HUES48 (cell line): ENCODE measurements around the gene ZBED2.

Experiments
- H3K27ac ChIP-seq: one replicate; pipeline ENCODE4 v1.7.0; 2013; ENCODE audit warnings: low read depth, low read length, inconsistent platforms
- H3K27me3 ChIP-seq: 2 replicates; pipeline ENCODE4 v1.6.1; 2013; ENCODE audit warnings: mild to moderate bottlenecking, low read length; ENCODE audit not compliant: control insufficient read depth, insufficient read depth
- H3K36me3 ChIP-seq: 2 replicates; pipeline ENCODE4 v1.6.1; 2013; ENCODE audit warnings: low read length; ENCODE audit not compliant: control insufficient read depth, insufficient read depth
- H3K4me1 ChIP-seq: 2 replicates; pipeline ENCODE4 v1.6.1; 2013; ENCODE audit warnings: mild to moderate bottlenecking, low read length; ENCODE audit not compliant: control insufficient read depth, insufficient read depth
- H3K4me3 ChIP-seq: 2 replicates; pipeline ENCODE4 v1.5.1; 2013; ENCODE audit warnings: mild to moderate bottlenecking, low read depth, low read length
- H3K9ac ChIP-seq: 2 replicates; pipeline ENCODE4 v1.6.1; 2013; ENCODE audit warnings: mild to moderate bottlenecking, low read depth, low read length, moderate library complexity
- H3K9me3 ChIP-seq: 2 replicates; pipeline ENCODE4 v1.6.1; 2013; ENCODE audit warnings: low read length; ENCODE audit not compliant: control insufficient read depth, insufficient read depth

ZBED2 gene

DNA sequence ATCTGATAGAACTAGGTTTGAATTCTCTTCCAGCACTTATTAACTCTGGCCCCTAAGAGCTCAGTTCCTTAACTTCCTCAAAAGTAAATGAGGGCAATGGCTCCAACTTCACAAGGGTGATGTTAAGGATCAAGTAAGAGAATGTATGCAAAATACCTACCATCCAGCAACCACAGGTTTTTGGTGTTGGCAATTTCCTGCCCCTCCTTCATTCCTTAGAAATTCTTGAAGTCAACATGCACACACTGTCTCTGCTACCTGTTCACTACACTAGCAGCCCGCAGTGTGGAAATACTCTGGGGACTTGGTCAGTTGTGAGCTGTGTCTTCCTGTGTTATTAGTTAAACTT lies 5.0 kb downstream of the ZBED2 start:
- Histone ChIP-seq H3K27me3 (no peaks in the 10 kb centered on the region), H3K27ac (no peak overlapping the region), H3K36me3 (no peaks in the 10 kb centered on the region), H3K4me3 (no peak overlapping the region), H3K9me3 (no peaks in the 10 kb centered on the region), H3K4me1 (no peaks in the 10 kb centered on the region), H3K9ac (no peak overlapping the region)

DNA sequence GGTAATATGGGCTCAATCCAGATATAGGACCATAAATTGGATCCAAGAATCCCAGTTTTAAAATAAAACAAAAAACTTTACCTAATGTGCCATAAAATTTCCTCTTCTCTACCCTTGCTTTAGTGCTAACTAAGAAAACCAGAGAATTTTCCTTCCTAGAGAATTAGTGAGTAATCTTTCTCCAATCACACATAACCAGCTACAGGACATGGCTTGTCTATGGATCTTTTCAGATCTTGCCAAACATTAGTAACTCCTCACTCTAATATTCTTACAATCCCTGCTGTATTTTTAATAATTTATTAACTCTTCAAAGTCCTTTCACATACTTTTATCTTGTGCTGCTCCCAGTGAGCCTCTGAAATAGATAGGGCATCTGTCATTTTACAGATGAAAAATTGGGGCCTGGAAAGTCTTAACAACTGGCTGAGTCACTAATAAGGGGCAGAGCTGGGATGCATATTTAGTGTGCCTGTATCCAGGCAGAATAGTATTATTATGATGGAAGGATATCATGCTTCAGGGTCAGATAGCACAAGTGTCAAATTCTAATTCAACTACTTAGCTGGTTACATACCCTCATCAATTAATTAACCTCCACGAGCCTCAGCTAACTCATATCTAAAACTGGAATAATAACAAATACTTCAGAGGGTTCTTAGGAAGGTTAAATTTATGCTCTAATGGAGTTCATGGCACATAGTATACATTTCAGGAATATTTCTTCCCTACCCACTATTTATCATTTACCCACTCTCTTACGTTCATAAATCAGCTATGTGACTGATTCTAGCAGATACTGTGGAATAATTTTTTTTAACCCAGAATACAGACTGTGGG lies 5.6 kb downstream of the ZBED2 start:
- no peaks in the 10 kb centered on the region for H3K4me1 ChIP-seq
- H3K27me3 ChIP-seq: no peaks in the 10 kb centered on the region
- H3K4me3 ChIP-seq: no peak overlapping the region
- no peak overlapping the region for H3K9ac ChIP-seq
- H3K36me3 ChIP-seq: no peaks in the 10 kb centered on the region
- no peak overlapping the region for H3K27ac ChIP-seq
- no peaks in the 10 kb centered on the region for H3K9me3 ChIP-seq

DNA sequence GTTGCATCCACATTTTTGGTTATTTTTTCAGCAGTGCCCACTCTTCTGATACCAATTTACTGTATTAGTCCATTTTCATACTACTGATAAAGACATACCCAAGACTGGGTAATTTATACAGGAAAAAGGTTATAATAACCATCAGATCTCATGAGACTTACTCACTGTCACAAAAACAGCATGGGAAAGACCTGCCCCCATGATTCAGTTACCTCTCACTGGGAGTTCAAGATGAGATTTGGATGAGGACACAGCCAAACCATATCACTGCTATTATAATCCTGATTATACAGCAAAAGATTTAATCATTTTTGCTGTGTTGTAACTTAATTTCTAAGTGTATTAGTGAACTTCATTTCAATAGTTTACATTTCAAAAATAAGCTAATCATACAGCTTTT lies 6.6 kb downstream of the ZBED2 start:
- Histone ChIP-seq H3K4me3 (no peak overlapping the region), H3K9me3 (0 out of 2 replicates have a peak, but pooled peaks cover 2% of the 10 kb centered on the region), H3K27me3 (no peaks in the 10 kb centered on the region), H3K4me1 (no peaks in the 10 kb centered on the region), H3K9ac (no peak overlapping the region), H3K36me3 (no peaks in the 10 kb centered on the region), H3K27ac (no peak overlapping the region)

DNA sequence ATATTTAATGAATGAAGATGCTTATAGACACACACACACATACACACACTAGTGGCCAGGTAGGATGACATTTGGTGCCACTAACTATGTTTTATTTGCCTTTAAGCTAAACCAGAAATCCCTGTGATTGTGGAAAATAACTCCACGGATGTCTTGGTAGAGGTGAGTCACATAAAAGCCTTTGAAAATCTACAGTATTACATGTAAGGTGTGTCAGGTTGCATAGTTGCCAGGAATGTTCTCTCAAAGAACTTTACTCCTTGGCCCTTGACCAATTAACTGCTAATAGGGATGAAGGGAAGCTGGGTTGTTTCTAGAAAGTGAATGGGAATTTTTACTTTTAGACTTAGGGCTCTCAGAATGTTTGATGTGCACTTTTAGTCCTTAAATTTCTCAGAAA lies 9.9 kb downstream of the ZBED2 start:
- Histone ChIP-seq H3K9ac (no peak overlapping the region), H3K4me1 (no peaks in the 10 kb centered on the region), H3K4me3 (no peak overlapping the region), H3K27me3 (no peaks in the 10 kb centered on the region), H3K9me3 (0 out of 2 replicates have a peak, but pooled peaks cover 4% of the 10 kb centered on the region), H3K36me3 (no peaks in the 10 kb centered on the region), H3K27ac (no peak overlapping the region)

DNA sequence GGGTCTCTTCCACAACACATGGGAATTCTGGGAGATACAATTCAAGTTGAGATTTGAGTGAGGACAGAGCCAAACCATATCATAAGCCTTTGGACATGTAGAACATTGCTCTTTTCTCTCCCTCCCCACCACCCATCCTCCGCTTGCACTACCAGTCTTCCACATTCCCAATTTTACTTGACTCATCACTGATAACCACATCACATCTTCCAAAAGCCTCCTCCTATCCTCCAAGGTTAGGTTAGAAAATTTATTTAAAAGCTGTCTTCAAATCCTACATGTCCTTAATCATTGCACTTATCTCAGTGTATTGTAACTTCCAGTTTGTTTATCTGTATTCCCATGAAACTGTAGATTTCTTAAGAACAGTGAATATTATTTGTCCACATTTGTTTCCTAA lies 10.4 kb downstream of the ZBED2 start:
- Histone ChIP-seq H3K27ac (no peak overlapping the region), H3K27me3 (no peaks in the 10 kb centered on the region), H3K9me3 (0 out of 2 replicates have a peak, but pooled peaks cover 4% of the 10 kb centered on the region), H3K9ac (no peak overlapping the region), H3K36me3 (no peaks in the 10 kb centered on the region), H3K4me1 (no peaks in the 10 kb centered on the region), H3K4me3 (no peak overlapping the region)

DNA sequence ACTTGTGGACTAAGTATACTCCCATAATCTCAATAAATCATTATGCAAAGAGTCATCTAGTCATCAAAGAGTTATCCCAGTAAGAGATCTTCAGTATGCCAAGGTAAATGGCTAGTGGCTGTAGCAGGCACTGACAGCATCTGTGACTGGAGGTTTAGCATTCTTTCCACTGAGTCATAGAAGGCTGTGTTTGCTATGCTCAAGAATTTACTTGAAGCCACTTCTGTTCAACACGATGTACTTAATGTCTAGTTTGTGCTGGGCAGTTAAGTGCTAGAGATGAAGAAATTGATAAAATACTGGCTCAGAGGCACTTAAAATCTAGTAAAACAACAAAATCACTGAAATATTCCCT lies 13.0 kb downstream of the ZBED2 start:
- no peaks in the 10 kb centered on the region for H3K27me3 ChIP-seq
- H3K36me3 ChIP-seq: no peaks in the 10 kb centered on the region
- no peak overlapping the region for H3K4me3 ChIP-seq
- no peaks in the 10 kb centered on the region for H3K4me1 ChIP-seq
- no peak overlapping the region for H3K9ac ChIP-seq
- no peak overlapping the region for H3K27ac ChIP-seq
- H3K9me3 ChIP-seq: 0 out of 2 replicates have a peak, but pooled peaks cover 4% of the 10 kb centered on the region

DNA sequence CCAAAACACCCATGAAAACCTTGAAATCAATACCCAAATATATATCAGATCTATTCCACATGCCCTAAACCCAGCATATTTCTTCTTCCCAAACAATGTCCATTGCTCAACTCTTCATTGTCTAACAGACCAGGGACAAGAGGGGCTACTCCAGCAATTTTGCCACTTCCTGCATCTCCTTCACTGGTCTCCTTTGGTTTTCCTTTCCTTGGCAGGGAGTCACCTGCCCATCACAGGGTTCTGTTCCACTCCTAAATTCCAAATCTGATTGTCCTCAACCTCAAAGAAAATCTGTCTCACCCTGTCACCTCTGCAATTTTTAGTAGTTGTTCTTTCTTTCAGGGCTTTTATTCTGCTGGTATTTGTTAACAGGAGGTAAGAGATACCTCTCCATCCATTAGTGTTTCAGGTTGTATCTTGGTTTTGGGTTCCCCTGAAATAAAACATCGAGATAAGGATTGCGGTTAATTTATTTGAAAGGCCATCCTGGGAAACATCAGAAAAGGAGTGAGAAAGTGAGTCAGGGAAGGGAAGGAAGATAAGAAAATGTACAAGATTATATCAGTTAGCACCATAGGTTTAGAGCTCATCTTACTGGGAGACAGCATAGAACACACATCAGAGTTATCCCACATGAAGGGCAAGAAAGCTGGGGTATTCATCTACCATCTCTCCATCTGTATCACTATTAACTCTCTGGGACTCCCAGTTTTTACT lies 13.6 kb downstream of the ZBED2 start:
- no peak overlapping the region for H3K27ac ChIP-seq
- no peaks in the 10 kb centered on the region for H3K4me1 ChIP-seq
- no peak overlapping the region for H3K9ac ChIP-seq
- H3K36me3 ChIP-seq: no peaks in the 10 kb centered on the region
- H3K4me3 ChIP-seq: no peak overlapping the region
- H3K27me3 ChIP-seq: no peaks in the 10 kb centered on the region
- H3K9me3 ChIP-seq: 0 out of 2 replicates have a peak, but pooled peaks cover 4% of the 10 kb centered on the region

DNA sequence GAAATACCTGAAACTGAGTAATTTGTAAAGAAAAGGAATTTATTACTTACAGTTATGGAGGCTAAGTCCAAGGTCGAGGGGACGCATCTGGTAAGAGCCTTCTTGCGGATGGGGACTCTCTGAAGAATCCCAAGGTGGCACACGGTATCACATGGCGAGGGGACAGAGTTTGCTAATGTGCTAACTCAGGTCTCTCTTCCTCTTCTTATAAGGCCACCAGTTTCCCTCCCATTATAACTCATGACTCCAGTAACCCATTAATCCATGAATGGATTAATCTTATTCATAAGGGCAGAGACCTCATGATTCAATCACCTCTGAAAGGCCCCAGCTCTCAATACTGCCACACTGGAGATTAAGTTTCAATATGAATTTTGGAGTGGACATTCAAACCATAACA lies 15.7 kb downstream of the ZBED2 start:
- H3K27me3 ChIP-seq: no peaks in the 10 kb centered on the region
- no peaks in the 10 kb centered on the region for H3K4me1 ChIP-seq
- H3K9ac ChIP-seq: no peak overlapping the region
- H3K4me3 ChIP-seq: no peak overlapping the region
- 0 out of 2 replicates have a peak, but pooled peaks cover 4% of the 10 kb centered on the region for H3K9me3 ChIP-seq
- no peak overlapping the region for H3K27ac ChIP-seq
- H3K36me3 ChIP-seq: no peaks in the 10 kb centered on the region

DNA sequence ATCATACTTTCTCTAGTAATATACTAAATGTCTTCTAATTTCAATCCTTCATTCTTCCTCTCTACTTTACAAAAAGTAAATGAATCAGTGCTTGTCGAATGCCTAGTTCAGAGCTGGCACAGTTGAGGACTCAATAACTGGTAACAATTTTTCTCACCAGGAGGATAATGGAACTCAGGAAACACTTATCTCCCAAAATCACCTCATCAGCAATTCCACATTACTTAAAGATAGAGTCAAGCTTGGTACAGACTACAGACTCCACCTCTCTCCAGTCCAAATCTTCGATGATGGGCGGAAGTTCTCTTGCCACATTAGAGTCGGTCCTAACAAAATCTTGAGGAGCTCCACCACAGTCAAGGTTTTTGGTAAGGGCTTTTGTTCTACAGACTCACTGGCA lies 16.3 kb downstream of the ZBED2 start:
- no peaks in the 10 kb centered on the region for H3K36me3 ChIP-seq
- no peak overlapping the region for H3K27ac ChIP-seq
- no peak overlapping the region for H3K9ac ChIP-seq

DNA sequence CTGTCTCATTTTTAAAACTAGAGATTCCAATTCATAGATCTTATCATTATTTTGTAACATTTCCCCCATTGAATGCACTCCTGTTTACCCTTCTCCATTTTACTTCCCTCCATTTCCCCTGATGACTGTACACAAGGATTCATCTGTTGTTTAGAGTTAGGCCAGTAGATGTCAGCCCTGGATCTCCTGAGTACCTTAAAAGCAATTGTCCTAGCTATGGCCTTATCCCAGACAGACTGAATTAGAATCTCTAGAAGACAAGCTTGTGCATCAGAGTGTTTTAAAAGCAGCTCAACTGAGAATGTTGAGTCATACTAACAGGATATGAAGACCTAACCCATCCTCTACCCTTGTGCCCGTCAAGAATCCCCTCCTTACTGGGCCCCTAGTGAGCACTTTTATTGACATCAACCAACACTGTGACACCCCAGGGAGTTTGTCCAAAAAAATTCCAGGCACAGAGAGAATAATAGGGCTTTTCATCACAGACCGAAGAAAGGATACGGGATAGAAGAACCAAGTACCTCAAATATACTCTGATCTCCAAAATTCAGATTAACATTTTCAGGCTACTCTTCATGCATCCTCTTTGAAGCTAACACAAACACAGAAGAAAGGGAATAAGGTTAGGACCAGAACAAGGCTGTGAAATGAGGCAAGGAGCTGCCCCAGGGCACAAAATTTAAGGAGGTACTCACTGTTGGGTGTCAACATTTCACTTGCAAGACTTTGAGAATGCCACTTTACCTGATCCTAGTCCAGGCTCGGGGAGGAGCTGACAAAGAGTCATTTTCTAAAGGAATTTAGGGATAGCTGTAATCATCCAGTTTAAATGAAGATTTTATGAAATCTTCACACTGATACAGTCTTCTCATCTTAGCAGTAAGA lies 17.1 kb downstream of the ZBED2 start:
- Histone ChIP-seq H3K27ac (no peak overlapping the region), H3K9ac (no peak overlapping the region), H3K4me1 (no peaks in the 10 kb centered on the region), H3K4me3 (no peak overlapping the region), H3K9me3 (no peaks in the 10 kb centered on the region), H3K36me3 (no peaks in the 10 kb centered on the region), H3K27me3 (no peaks in the 10 kb centered on the region)

More for the DNA sequence above, 16.3 kb downstream of the ZBED2 start:
- Histone ChIP-seq H3K27me3 (no peaks in the 10 kb centered on the region), H3K9me3 (0 out of 2 replicates have a peak, but pooled peaks cover 4% of the 10 kb centered on the region), H3K4me1 (no peaks in the 10 kb centered on the region), H3K4me3 (no peak overlapping the region)
